HCT116 (cell line): ENCODE measurements around the gene NUCB1.

Experiments
- ZNF274 ChIP-seq: fragments of 200-500 bp; sonication (Bioruptor generic); IDR thresholded peaks from 2 replicates; pipeline ENCODE4 v1.6.1; 2014; ENCODE audit warnings: mild to moderate bottlenecking, low read depth, low read length, inconsistent platforms
- TF ChIP-seq, protein P1 (sequence below), 3 experiments: fragments of 200-600 bp in 1 of 3; sonication (generic) in 1 of 3; IDR thresholded peaks in 2 of 3; conservative IDR thresholded peaks in 1 of 3; 2 replicates each; pipeline ENCODE4 v1.5.1; 2012 to 2017; ENCODE audit warnings: low read depth in 2 of 3, low read length in 2 of 3, antibody characterized with exemption in 1 of 3, borderline replicate concordance in 1 of 3, control low read depth in 1 of 3, mild to moderate bottlenecking in 1 of 3, mixed read lengths in 1 of 3, mixed run types in 1 of 3, moderate library complexity in 1 of 3; ENCODE audit not compliant: insufficient read depth in 1 of 3

DNA sequence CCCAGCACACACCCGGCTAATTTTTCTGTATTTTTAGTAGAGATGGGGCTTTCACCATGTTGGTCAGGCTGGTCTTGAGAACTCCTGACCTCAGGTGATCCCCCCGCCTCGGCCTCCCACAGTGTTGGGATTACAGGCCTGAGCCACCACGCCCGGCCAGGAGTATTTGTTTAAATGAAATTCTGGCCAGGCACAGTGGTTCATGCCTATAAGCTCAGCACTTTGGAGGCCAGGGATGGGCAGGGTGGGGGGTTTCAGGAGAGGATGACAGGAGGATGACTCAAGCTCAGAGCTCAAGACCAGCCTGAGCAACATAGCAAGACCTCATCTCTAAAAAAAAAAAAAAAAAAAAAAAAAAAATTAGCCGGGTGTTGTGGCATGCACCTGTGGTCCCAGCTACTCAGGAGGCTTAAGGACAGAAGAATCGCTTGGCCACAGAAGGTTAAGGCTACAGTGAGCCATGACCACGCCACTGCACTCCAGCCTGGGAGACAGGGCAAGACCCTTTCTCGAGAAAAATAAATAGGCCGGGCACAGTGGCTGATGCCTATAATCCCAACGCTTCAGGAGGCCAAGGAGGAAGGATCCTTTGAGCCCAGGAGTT lies 25.2 kb downstream of the NUCB1 start:
- TF ChIP-seq, protein P1, sequence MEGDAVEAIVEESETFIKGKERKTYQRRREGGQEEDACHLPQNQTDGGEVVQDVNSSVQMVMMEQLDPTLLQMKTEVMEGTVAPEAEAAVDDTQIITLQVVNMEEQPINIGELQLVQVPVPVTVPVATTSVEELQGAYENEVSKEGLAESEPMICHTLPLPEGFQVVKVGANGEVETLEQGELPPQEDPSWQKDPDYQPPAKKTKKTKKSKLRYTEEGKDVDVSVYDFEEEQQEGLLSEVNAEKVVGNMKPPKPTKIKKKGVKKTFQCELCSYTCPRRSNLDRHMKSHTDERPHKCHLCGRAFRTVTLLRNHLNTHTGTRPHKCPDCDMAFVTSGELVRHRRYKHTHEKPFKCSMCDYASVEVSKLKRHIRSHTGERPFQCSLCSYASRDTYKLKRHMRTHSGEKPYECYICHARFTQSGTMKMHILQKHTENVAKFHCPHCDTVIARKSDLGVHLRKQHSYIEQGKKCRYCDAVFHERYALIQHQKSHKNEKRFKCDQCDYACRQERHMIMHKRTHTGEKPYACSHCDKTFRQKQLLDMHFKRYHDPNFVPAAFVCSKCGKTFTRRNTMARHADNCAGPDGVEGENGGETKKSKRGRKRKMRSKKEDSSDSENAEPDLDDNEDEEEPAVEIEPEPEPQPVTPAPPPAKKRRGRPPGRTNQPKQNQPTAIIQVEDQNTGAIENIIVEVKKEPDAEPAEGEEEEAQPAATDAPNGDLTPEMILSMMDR (IDR thresholded peaks at IDR 0.05 in 2 of 3, conservative IDR thresholded peaks at IDR 0.05 in 1 of 3; ENCODE audit: borderline replicate concordance in 1 of 3, insufficient read depth in 1 of 3, low read depth in 2 of 3, low read length in 2 of 3): no peak
- TF ChIP-seq ZNF274: no peak
